ENCODE results near the gene CAMLG. TPM values are rescaled to one million over a fixed set of nuclear protein-coding genes. Genes with fewer than 3 reads are reported as not detected.
A peak's percentile ranks its signal among the peaks of the same experiment; 100 is the strongest.

Gene CAMLG
- total and polyA plus RNA-seq, 2 of the 13 experiments (the other 11 are each of a cell fraction or from before 2014, with no cell fraction given): 14.2 to 19.8 TPM

DNA sequence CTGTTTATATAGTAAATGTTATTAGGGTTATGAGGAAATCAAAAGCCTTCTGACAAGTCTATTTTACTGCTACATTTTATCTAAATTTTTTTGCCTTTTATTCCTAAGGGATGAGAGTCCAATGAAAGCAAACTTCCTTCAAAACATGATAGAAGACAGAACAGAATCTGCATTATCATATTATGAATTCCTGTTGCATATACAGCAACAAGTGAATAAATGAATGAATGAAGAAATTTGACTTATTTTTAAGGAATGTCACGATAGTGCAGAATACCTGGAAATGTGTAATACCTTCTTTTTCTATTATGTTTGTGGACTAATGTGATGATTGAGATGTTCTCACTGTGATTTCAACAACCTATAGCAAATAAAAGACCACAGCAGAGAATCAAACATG is 13.5 kb upstream of the CAMLG start:
- in situ Hi-C loops (cut with HindIII; ENCODE audit: extremely low pct_ligation_motif_present, low pct_unique_long_range_greater_than_20kb): no loop called here
- no peak for FAIRE-seq
- 100% methylated on average over 1 of the region's 1 CpG for WGBS (ENCODE audit: low lambda C conversion rate)
- Histone ChIP-seq H3K79me2 (ENCODE audit: insufficient read depth, low read length) (no peaks in the 10 kb centered on the region), H3K9me3 (ENCODE audit: low read length) (no peaks in the 10 kb centered on the region), H3K4me2 (ENCODE audit: low read depth, low read length) (no peak overlapping the region), H3K4me1 (ENCODE audit: insufficient read depth, low read length) (no peaks in the 10 kb centered on the region), H3K36me3 (replicated peaks in 1 of 2; ENCODE audit: control insufficient read depth in 1 of 2, insufficient read depth in 2 of 2, low read length in 2 of 2) (peaks cover 7 to 38% of the 10 kb centered on the region in 2 experiments; a peak in 4 of 5 replicates), H3K27ac (ENCODE audit: extremely low read length, insufficient read depth, low read length) (no peak overlapping the region), H2AFZ (ENCODE audit: low read length) (no peak overlapping the region), H3K9ac (ENCODE audit: insufficient read depth, low read depth, low read length) (no peak overlapping the region), H4K20me1 (ENCODE audit: insufficient read depth, low read length) (no peaks in the 10 kb centered on the region), H3K4me3 (replicated peaks in 1 of 3; ENCODE audit: insufficient read depth in 1 of 3, low read depth in 2 of 3, low read length in 3 of 3) (no peak overlapping the region), H3K27me3 (ENCODE audit: control insufficient read depth in 1 of 2, insufficient read depth in 2 of 2, low read length in 2 of 2) (no peaks in the 10 kb centered on the region)
- ChIA-PET POLR2A (no interaction called here), CTCF (ENCODE audit: low intra/inter-chr PET ratio, low total read pairs) (no interaction called here)
- TF ChIP-seq THYN1 (CRISPR knock-in tag; IDR thresholded peaks at IDR 0.05; ENCODE audit: borderline replicate concordance, low read depth) (no peak), BCL6 (CRISPR knock-in tag; IDR thresholded peaks at IDR 0.05) (no peak), ZNF335 (CRISPR knock-in tag; IDR thresholded peaks at IDR 0.05) (no peak), FOSL1 (CRISPR knock-in tag; IDR thresholded peaks at IDR 0.05; ENCODE audit: borderline replicate concordance) (no peak)
- TF ChIP-seq, protein P1, sequence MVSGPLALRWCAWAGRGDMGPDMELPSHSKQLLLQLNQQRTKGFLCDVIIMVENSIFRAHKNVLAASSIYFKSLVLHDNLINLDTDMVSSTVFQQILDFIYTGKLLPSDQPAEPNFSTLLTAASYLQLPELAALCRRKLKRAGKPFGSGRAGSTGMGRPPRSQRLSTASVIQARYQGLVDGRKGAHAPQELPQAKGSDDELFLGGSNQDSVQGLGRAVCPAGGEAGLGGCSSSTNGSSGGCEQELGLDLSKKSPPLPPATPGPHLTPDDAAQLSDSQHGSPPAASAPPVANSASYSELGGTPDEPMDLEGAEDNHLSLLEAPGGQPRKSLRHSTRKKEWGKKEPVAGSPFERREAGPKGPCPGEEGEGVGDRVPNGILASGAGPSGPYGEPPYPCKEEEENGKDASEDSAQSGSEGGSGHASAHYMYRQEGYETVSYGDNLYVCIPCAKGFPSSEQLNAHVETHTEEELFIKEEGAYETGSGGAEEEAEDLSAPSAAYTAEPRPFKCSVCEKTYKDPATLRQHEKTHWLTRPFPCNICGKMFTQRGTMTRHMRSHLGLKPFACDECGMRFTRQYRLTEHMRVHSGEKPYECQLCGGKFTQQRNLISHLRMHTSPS (CRISPR knock-in tag; IDR thresholded peaks at IDR 0.05; ENCODE audit: low read depth): no peak
- DNase-seq (ENCODE audit: low spot score): no peak
- no TSS peak for BruUV-seq (replicated peaks)
- intact Hi-C loops (cut with micrococcal nuclease; ENCODE audit: unreplicated experiment): no loop called here
- ATAC-seq: no peak

DNA sequence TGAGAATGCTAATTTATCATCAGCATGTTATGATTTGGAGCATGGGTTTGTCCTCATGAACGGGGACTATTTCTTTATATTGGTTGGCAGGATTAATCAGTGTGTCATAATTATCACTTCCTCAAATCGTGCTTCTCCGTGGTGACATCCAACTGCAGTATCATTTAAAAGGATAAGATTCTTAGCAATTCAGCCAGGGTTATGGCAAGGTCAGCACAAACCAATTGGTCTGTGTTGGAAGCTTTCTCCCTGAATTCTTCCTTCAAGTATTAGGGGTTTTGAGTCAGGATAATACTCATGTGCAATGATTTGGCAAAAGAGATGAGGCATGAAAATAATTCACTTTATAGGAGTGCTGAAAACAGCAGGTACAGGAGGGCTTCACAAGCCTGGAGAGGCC is 5.5 kb upstream of the CAMLG start:
- WGBS (ENCODE audit: low lambda C conversion rate): 54% methylated on average over 3 of the region's 3 CpGs
- H4K20me1 ChIP-seq (ENCODE audit: insufficient read depth, low read length): no peaks in the 10 kb centered on the region
- DNase-seq (ENCODE audit: low spot score) (no peak), ATAC-seq (no peak), FAIRE-seq (no peak)
- no peaks in the 10 kb centered on the region for H3K9me3 ChIP-seq (ENCODE audit: low read length)
- peaks cover 9% of the 10 kb centered on the region; the same call in 1 of the 2 replicates for H3K4me1 ChIP-seq (ENCODE audit: insufficient read depth, low read length)
- H3K4me3 ChIP-seq (replicated peaks in 1 of 3; ENCODE audit: insufficient read depth in 1 of 3, low read depth in 2 of 3, low read length in 3 of 3): no peak overlapping the region
- ChIA-PET POLR2A (no interaction called here), CTCF (ENCODE audit: low intra/inter-chr PET ratio, low total read pairs) (no interaction called here)
- intact Hi-C loops (cut with micrococcal nuclease; ENCODE audit: unreplicated experiment): loop anchor here (10.0 kb wide), 1 partner anchor 122 kb away; no protein-coding TSS in a partner anchor
- H3K27ac ChIP-seq (ENCODE audit: extremely low read length, insufficient read depth, low read length): no peak overlapping the region
- H3K36me3 ChIP-seq (replicated peaks in 1 of 2; ENCODE audit: control insufficient read depth in 1 of 2, insufficient read depth in 2 of 2, low read length in 2 of 2): no peaks in the 10 kb centered on the region
- TF ChIP-seq KAT8 (CRISPR knock-in tag; IDR thresholded peaks at IDR 0.05) (no peak), MAFK (conservative IDR thresholded peaks at IDR 0.05 in 1 of 2, IDR thresholded peaks at IDR 0.05 in 1 of 2; ENCODE audit: low read length in 2 of 2) (peak in 1 of 2 experiments; percentile 22; a peak in 1 of 4 replicates)
- no peaks in the 10 kb centered on the region for H3K27me3 ChIP-seq (ENCODE audit: control insufficient read depth in 1 of 2, insufficient read depth in 2 of 2, low read length in 2 of 2)
- no peak overlapping the region for H3K4me2 ChIP-seq (ENCODE audit: low read depth, low read length)
- no TSS peak for BruUV-seq (replicated peaks)
- H3K79me2 ChIP-seq (ENCODE audit: insufficient read depth, low read length): no peaks in the 10 kb centered on the region
- no peak overlapping the region for H2AFZ ChIP-seq (ENCODE audit: low read length)
- H3K9ac ChIP-seq (ENCODE audit: insufficient read depth, low read depth, low read length): no peak overlapping the region
- in situ Hi-C loops (cut with HindIII; ENCODE audit: extremely low pct_ligation_motif_present, low pct_unique_long_range_greater_than_20kb): no loop called here
